CD1c-positive myeloid dendritic cell (primary cell): ENCODE measurements around the gene PODXL2.
A peak's percentile ranks its signal among the peaks of the same experiment; 100 is the strongest.

ENCODE experiments used
- DNase-seq: peaks from one replicate; pipeline ENCODE4 v3.0.0-alpha.2; 2016; ENCODE audit errors: extremely low spot score

PODXL2 gene

DNA sequence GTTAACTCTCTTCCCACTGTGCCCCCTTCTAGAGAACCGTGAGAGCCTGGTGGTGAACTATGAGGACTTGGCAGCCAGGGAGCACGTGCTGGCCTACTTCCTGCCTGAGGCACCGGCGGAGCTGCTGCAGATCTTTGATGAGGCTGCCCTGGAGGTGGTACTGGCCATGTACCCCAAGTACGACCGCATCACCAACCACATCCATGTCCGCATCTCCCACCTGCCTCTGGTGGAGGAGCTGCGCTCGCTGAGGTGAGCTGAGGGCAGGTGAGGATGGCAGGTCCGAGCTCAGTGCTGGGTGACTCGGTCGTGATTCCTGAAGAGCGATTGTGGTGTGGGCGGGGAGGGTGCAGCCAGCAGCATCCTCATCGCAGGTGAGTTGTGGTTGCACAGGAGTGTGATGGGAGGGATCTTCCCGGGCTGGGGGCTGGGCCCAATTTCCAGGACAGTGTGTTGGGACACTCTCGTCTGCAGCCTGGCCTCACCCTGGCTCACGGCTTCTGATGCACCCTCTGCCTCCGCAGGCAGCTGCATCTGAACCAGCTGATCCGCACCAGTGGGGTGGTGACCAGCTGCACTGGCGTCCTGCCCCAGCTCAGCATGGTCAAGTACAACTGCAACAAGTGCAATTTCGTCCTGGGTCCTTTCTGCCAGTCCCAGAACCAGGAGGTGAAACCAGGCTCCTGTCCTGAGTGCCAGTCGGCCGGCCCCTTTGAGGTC lies 22.7 kb upstream of the PODXL2 start:
- DNase-seq: no peak

DNA sequence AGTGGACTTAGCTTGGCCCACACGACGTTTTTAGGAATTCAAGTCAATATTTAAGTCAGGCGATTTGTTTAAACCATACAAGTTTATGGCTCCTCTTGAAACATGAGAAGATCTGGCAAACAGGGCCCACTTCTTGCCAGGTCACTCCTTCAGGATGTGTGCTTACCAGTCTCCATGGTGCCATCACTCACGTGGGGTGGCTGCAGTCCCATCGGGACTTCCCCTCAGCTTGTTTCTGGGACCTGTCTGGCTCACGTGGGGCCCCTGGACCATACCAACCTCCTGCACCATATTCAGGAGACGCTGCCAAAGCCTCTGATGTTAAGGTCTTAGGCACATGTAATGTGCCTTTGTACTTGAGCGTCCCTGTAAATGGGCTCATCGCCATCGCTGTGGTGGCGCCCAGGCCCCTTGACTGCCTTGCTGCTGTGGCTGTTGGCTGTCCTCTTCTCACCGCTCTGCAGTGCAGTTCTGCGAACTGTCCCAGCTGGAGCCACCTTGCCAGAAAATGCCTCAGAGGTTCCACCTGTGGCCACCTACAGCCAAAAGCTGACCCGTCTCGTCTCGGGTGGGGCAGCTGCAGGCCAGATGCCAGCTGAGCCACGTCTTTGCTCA lies 21.9 kb upstream of the PODXL2 start:
- no peak for DNase-seq

DNA sequence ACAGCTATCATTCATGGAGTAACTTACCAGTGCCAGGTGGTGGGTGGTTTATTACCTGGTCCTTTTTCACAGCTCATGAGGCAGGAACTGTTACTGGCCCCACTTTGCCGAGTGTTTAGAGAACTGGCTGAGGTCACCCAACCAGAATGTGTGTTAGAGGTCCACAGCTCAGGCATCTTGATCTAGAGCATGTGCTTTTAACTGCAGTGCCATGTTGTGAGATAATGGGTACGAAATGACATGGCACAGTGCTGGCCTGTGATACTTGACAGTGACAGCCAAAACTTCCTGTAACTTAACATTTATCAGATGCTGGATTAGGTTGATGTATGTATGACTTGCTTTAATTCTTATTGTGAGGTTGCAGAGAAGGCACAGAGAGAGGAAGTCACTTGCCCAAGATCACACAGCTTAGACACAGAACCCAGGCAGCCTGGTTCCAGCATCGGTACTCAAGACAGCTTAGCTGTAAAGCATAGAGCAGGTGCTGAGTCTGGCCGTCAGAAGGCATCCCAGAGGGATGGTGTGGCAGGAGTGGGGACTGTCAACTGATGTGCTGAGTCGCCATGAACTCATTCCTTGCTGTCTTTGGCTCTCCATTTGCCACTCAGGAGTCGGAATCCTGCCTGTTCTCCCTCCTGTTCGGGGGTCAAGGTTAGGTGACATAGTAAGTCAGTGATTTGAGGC lies 21.2 kb upstream of the PODXL2 start:
- no peak for DNase-seq

DNA sequence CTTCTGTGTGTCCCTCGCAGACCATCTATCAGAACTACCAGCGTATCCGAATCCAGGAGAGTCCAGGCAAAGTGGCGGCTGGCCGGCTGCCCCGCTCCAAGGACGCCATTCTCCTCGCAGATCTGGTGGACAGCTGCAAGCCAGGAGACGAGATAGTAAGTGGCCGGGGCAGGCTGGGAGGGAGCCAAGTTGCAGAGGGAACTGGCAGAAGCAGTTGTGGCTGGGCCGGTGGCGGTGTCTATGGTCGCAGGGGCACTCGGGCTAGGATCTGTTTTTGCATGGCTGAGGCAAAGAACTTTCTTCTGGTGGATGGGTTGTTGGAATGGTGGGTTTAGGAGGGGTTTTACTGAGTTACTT lies 20.6 kb upstream of the PODXL2 start:
- DNase-seq: no peak

DNA sequence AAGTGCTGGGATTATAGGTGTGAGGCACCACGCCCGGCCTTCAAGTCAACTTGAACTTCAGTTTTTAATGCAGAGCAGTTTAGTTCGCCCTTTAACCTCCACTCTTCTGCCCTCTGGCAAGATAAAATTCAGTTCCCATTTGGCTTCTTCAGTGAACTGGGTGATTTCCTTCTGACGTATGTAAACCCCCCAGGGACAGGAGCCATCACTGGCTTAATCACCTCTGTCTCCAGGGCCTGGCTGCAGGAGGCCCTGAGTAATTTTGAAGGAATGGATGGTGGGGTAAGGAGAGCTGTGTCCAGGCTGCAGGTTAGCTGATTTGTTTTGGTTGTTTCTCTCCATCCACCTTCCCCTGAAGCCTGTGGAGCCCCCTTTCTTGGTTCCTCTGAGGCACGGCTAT lies 18.9 kb upstream of the PODXL2 start:
- DNase-seq: no peak

DNA sequence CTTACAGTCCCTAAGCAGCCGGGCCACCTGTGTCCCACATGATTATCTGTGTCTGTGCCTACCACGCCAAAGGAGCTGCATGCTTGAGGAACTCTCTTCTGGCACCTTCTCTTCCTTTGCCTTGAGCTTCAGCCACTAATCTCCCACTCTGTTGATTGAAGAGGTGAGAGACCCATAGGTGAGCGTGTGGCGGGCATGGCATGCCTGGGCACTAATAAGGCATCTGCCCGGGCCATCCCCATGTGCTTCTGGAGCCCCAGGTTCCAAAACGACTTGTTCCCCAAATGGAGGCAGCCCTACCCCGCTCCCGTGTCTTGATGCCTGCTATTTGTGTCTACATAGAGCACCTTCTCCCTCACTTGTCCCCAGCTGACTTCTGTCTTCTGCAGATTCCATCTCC lies 17.7 kb upstream of the PODXL2 start:
- DNase-seq: no peak

DNA sequence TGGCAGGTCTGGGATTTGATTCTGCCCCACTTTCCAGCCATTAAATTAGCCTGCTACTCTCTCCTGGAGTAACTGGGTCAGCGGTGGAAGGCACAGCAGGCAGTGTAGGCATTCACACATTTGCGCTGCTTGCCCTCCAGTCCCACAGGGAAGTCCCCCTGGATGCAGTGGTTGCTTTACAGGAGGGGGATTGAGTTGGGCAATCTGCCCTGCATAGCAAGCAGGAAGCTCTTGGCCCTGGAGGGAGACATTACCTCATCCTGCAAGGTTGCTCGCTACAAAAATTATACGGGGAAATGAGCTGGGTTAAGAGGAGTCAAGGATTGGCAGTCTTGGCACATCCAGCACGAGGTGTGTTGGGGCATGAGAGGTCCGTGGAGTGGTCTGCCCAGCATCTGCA lies 16.0 kb upstream of the PODXL2 start:
- DNase-seq: no peak

DNA sequence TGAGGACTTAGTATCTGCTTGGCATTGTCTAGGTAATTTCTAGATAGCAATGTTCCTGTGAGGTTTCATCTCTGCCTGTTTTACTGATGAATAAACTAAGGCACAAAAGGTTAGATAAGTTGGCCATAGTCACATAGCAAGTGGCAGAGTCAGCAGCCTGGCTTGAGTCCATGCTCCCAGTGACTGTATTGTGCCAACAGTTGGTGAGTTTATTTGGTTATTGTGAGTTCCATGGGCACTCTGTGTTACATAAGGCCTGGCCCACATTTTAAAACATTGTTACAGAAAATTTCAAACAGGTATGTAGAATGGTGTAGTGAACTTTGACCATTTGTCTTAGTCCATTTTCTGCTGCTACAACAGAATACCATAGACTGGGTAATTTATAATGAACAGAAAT lies 15.6 kb upstream of the PODXL2 start:
- no peak for DNase-seq

DNA sequence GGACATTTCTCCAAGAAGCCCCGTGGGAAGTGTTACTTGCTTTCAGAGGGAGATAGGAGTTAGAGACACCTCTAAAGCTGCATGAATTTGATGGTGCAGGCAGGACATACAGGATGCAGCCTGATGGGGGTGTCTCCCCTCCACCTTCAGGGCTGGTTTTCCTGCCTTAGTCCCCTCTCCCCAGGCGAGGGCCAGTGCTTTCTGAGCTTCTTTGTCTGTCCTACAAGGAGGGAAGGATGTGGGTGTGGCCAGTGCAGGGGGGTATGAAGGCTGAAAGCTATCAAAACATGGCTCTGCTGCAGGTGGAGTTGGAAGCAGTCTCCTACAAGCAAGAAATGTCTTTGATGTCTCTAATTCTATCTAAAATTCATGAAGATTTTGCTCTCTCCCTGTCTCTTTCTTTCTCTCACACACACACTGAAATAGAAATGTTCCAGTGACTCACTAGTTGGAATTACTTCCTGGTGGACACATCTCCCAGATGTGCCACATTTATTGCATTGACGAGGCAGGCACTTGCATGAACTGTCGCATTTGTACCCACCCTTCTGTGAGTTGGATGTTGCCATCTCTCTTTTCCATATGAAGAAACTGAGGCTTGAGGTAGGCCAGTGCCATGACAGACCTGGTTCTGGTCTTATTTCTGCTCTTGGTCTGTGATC lies 13.9 kb upstream of the PODXL2 start:
- DNase-seq: no peak

DNA sequence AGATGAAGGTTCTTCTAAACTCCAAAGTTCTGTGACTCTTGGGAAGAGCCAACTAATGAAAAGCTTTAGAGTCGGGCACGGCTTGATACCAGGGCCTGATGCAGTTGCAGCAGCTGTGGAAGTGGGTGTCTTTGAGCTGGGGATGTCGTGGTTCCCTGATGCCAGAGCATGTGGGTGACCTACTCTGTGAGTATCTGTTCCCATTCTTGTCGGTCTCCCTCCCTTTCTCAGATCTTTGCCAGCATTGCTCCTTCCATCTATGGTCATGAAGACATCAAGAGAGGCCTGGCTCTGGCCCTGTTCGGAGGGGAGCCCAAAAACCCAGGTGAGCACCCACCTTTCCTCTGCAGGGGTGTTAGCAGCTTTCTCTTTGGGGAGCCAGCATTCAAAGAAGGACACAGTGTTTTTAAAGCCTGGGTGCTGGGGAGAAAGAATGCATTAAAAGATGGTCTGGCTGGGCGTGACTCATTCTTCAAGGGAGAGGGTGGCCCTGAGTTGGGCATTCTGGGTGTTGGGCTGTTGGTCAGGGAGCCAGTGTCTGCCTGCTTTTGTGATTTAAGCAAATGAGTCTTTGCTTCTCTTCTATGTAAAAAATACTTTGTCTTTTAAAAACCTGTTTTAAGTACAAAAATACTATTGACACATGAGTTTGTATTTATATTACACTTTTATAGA lies 13.2 kb upstream of the PODXL2 start:
- no peak for DNase-seq

DNA sequence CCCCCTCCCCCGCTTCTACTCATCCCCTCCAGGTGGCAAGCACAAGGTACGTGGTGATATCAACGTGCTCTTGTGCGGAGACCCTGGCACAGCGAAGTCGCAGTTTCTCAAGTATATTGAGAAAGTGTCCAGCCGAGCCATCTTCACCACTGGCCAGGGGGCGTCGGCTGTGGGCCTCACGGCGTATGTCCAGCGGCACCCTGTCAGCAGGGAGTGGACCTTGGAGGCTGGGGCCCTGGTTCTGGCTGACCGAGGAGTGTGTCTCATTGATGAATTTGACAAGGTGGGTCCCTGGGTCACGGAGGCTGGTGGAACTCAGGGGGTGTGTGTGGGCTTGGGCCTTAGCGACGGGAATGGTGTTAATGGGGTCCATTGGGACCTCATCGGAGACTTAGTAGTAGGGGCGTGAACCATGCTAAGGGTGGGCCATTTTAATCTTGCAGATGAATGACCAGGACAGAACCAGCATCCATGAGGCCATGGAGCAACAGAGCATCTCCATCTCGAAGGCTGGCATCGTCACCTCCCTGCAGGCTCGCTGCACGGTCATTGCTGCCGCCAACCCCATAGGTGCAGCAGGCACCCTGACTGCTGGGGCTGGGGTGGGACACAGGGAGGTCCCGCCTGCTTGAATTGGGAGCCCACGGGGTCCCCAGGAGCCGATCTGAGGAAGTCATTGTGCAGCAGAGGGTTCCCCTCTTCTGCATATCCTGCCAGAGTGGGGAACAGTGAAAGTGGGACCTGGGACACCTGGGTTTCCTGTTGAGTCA lies 12.0 kb upstream of the PODXL2 start:
- DNase-seq: no peak

DNA sequence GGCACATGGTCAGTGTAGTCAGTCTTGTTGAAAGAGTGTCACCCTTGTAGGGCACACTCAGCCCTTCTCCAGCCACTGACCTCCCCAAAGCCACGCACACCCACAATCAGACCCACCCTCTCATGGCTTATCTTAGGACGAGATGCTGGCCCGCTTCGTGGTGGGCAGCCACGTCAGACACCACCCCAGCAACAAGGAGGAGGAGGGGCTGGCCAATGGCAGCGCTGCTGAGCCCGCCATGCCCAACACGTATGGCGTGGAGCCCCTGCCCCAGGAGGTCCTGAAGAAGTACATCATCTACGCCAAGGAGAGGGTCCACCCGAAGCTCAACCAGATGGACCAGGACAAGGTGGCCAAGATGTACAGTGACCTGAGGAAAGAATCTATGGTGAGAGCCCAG lies 10.1 kb upstream of the PODXL2 start:
- no peak for DNase-seq

DNA sequence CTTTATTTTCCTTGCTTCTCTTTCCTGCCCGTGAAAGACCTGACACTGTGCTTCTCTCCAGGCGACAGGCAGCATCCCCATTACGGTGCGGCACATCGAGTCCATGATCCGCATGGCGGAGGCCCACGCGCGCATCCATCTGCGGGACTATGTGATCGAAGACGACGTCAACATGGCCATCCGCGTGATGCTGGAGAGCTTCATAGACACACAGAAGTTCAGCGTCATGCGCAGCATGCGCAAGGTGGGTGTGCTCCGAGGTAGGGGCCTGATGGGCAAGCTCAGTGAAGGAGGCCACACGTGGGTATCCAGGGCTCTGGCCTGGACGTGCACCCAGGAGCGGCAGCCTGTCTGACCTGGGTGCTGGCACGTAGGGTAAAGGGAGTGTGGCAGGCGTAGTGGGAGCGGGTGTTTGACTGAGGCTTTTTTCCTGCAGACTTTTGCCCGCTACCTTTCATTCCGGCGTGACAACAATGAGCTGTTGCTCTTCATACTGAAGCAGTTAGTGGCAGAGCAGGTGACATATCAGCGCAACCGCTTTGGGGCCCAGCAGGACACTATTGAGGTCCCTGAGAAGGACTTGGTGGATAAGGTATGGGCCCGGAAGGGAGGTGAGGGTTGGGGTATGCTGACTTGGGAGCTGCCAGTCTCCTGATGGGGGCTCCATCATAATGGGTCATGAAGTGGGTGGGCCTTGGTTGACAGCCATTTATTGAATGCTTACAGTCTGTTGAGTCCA lies 8.2 kb upstream of the PODXL2 start:
- no peak for DNase-seq

DNA sequence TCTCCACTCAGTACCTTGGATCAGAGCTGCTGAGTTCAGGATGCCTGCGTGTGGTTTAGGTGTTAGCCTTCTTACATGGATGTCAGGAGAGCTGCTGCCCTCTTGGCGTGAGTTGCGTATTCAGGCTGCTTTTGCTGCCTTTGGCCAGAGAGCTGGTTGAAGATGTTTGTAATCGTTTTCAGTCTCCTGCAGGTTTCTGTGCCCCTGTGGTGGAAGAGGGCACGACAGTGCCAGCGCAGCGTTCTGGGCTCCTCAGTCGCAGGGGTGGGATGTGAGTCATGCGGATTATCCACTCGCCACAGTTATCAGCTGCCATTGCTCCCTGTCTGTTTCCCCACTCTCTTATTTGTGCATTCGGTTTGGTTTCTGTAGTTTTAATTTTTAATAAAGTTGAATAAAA lies 7.0 kb upstream of the PODXL2 start:
- DNase-seq: no peak

DNA sequence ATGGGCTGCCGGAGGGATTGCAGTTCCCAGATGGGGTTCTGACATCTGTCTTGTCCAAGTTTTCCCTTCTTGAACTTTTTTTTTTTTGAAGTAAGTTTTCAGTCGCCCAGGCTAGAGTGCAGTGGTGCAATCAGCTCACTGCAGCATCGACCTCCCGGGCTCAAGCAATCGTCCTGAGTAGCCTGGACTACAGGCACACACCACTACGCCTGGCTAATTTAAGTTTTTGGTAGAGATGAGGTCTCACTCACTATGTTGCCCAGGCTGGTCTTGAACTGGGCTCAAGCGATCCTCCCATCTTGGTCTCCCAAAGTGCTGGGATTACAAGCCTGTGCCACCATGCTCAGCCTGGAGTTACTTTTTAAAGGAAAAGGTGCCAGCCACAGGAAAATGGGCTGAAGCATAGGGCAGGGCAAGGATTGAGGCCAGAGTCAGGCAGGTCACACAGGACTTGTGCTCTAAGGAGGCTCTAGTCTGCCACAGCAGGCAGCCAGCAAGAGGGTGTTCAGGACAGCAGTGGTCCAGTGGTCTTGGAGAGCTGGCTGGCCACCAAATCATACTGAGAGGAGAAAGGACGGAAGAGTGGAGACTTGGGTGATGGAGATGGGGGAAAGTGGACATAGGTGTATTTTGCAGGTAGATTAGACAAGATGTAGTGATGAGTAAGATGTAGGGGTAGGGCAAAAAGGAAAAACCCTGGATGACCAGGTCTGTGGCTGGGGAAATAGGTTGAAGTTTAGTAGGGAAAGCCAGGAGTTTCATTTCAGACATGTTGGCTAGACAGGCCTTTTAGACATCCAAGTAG lies 6.0 kb upstream of the PODXL2 start:
- DNase-seq: no peak

DNA sequence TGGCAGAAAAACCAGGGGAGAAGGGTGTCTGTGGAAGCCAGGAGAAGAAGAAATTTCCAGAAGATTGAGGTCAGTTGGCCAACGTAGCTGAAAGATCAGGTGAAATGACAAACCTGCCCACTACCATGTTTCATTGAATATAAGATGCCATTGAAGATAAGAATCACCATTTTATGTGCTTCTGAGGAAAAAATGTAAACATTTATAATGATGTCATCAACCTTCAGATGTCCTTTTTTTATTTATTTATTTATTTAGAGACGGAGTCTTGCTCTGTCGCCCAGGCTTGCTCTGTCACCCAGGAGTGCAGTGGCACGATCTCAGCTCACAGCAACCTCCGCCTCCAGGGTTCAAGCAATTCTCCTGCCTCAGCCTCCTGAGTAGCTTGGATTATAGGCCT lies 4.9 kb upstream of the PODXL2 start:
- DNase-seq: no peak

DNA sequence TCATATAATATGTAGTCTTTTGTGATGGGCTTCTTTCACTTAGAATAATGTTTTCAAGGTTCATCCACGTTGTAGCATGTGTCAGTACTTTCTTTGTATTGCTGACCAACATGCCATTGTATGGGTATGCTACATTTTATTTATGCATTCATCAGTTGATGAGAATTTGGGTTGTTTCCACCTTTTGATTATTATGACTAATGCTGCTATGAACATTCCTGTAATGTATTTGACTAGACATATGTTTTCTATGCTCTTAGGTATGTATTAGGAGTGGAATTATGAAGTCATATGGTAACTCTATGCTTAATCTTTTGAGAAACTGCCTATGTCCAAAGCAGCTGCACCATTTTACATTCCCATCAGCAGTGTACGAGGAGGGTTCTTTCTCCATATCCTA lies 3.2 kb upstream of the PODXL2 start:
- no peak for DNase-seq

DNA sequence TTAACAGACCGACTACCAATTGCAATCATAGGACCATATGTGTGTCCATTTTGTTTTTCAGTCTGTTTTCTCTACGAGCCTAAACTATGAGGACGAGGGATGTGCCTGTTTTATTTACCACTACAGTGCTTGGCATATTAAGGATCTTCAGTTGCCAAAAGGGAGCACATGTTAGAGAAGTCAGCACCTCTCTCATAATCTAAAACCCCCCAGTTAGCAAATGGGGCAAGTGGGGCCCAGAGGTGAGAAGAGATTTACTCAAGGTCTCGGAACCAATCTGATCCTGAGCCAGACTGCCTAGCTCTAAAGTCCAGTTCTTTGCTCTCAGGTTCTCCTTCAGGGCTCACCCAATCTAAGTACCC lies 578 bp upstream of the PODXL2 start:
- no peak for DNase-seq

DNA sequence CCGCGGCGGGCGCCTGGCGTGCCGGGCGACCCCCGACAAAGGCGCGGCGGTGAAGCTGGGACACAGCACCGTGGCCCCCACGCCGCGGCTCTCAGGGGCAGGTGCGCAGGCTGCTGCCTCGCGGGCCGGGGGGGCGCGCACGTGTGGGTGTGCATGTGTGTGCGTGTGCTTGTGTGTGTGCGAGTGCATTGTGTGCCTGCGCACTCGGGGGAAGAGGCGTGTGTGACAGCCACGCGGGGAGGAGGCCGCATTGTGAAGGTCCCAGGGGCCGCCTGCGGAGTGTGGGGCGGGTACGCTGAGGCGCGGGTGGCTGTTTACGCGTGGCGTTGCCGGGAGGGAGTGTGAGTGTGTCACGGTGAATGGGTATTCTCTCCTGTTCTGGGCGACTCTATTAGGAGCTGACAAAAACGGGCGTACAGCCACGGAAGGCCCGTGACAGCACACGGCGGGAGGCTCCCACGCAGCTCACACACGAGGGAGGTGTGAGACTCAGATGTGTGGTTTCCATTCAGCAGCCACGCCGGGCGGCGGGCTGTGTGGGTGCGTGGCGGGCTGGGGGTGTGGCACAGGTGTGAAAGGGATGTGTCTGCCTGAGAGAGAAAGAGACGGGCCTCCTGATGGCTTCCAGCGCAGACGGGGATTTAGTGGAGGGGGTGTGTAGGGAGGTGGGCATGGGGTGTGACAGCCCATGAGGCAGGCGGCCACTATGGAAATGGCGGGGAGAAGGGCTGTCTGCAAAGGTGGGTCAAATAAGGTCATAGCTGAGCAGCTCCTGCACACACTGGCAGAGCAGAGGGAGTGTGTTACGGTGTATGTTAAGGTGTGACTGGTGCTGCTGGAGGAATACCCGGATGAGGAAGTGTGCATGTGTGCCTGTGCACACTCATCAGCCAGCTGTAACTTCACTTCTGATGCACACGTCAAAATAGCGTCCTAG lies 750 bp downstream of the PODXL2 start:
- DNase-seq: peak; percentile 34
